ENCODE data around the gene ZFP69B. TPM values are rescaled to one million over a fixed set of nuclear protein-coding genes. Genes with fewer than 3 reads are reported as not detected.

Gene ZFP69B
- polyA plus RNA-seq, 1 of the 3 experiments (the other 2 are of a cell fraction), result 1.7 TPM

GRCh38 chr1:40449684-40450494 lies at the start of gene ZFP69B (continued):
- TF ChIP-seq USF2 (IDR thresholded peaks at IDR 0.05; ENCODE audit: borderline replicate concordance, low read depth, low read length) (no peak), RFX5 (IDR thresholded peaks at IDR 0.05; ENCODE audit: low read length) (0 out of 2 replicates have a peak, but pooled peaks have one; percentile 45), NFIC (IDR thresholded peaks at IDR 0.05; ENCODE audit: borderline replicate concordance) (no peak), GABPA (IDR thresholded peaks at IDR 0.05; ENCODE audit: low read depth) (no peak), IRF3 (IDR thresholded peaks at IDR 0.05; ENCODE audit: low read depth, low read length) (no peak), MXI1 (IDR thresholded peaks at IDR 0.05; ENCODE audit: low read depth, low read length) (peak; percentile 84), MAX (IDR thresholded peaks at IDR 0.05; ENCODE audit: low read depth) (peak; percentile 12; the same call in 1 of the 2 replicates), FOXJ3 (CRISPR knock-in tag; IDR thresholded peaks at IDR 0.05) (0 out of 2 replicates have a peak, but pooled peaks have one; percentile 53), MEF2A (IDR thresholded peaks at IDR 0.05; ENCODE audit: borderline replicate concordance, low read depth) (no peak), RCOR1 (IDR thresholded peaks at IDR 0.05; ENCODE audit: low read length) (no peak), RAD21 (IDR thresholded peaks at IDR 0.05; ENCODE audit: low read length) (no peak), TEAD4 (IDR thresholded peaks at IDR 0.05; ENCODE audit: borderline replicate concordance, insufficient read depth) (no peak)

GRCh38 chr1:40401473-40402201 lies 48.6 kb upstream of the ZFP69B start:
- H3K27ac ChIP-seq (ENCODE audit: low read depth in 2 of 2, low read length in 1 of 2), result no peak overlapping the region
- no peak overlapping the region for H3K4me3 ChIP-seq (ENCODE audit: low read depth in 2 of 2, low read length in 1 of 2)
- H3K36me3 ChIP-seq (replicated peaks in 1 of 2; ENCODE audit: control insufficient read depth in 1 of 2, insufficient read depth in 2 of 2, low read length in 1 of 2), result no peaks in the 10 kb centered on the region
- H3K9me2 ChIP-seq, result no peaks in the 10 kb centered on the region
- peaks cover 36% of the 10 kb centered on the region for H3K79me2 ChIP-seq (ENCODE audit: insufficient read depth)
- no peak for DNase-seq
- ChIA-PET POLR2A (no interaction called here), CTCF (interaction anchor here (2.2 to 5.2 kb wide), 2 partner anchors 63 to 86 kb away, joined by 6 to 25 read pairs; no protein-coding TSS in a partner anchor)
- H3K4me1 ChIP-seq (ENCODE audit: control insufficient read depth in 1 of 2, insufficient read depth in 2 of 2, low read depth in 1 of 2, low read length in 1 of 2), result no peaks in the 10 kb centered on the region; a peak in 2 of 4 replicates
- 88% methylated on average over 7 of the region's 7 CpGs for WGBS (ENCODE audit: low lambda C conversion rate)
- no peaks in the 10 kb centered on the region for H3K9me3 ChIP-seq
- H2AFZ ChIP-seq (ENCODE audit: low read depth), result no peak overlapping the region
- H3F3A ChIP-seq (replicated peaks; ENCODE audit: insufficient read depth), result no peaks in the 10 kb centered on the region
- H4K20me1 ChIP-seq (ENCODE audit: insufficient read depth), result no peaks in the 10 kb centered on the region
- H3K4me2 ChIP-seq, result no peak overlapping the region
- no peak overlapping the region for H3K9ac ChIP-seq
- no peaks in the 10 kb centered on the region for H3K27me3 ChIP-seq (ENCODE audit: insufficient read depth)
- no peak for TF ChIP-seq MEF2A (IDR thresholded peaks at IDR 0.05; ENCODE audit: borderline replicate concordance, low read depth)
- no peak for TF ChIP-seq GATA2 (CRISPR knock-in tag; IDR thresholded peaks at IDR 0.05)
- TF ChIP-seq RAD21 (IDR thresholded peaks at IDR 0.05; ENCODE audit: low read length), result no peak
- no peak for TF ChIP-seq RFX5 (IDR thresholded peaks at IDR 0.05; ENCODE audit: low read length)
- no peak for TF ChIP-seq SMC3 (IDR thresholded peaks at IDR 0.05; ENCODE audit: low read depth, low read length)
- no peak for TF ChIP-seq MXI1 (IDR thresholded peaks at IDR 0.05; ENCODE audit: low read depth, low read length)
- no peak for TF ChIP-seq ZBTB33 (IDR thresholded peaks at IDR 0.05; ENCODE audit: borderline replicate concordance, low read depth)
- TF ChIP-seq FOXM1 (IDR thresholded peaks at IDR 0.05; ENCODE audit: low read depth), result no peak
- no peak for TF ChIP-seq TAF1 (IDR thresholded peaks at IDR 0.05; ENCODE audit: borderline replicate concordance, low read depth, low read length)
- no peak for TF ChIP-seq FOSL2 (IDR thresholded peaks at IDR 0.05; ENCODE audit: borderline replicate concordance, low read depth)
- no peak for TF ChIP-seq GABPA (IDR thresholded peaks at IDR 0.05; ENCODE audit: low read depth)
- no peak for TF ChIP-seq RCOR1 (IDR thresholded peaks at IDR 0.05; ENCODE audit: low read length)
- TF ChIP-seq YY1 (IDR thresholded peaks at IDR 0.05; ENCODE audit: low read depth), result no peak
- no peak for TF ChIP-seq CHD2 (IDR thresholded peaks at IDR 0.05; ENCODE audit: low read length, partially characterized antibody)
- no peak for TF ChIP-seq CTCF (IDR thresholded peaks at IDR 0.05)
- TF ChIP-seq RXRA (IDR thresholded peaks at IDR 0.05; ENCODE audit: borderline replicate concordance, low read depth), result no peak

Measured in SK-N-SH (cell line).